Neural cell (in vitro differentiated cells): ENCODE data around the gene HIP1R.

Source experiments
- EZH2 ChIP-seq: fragments of 200-600, 300-800 bp; shearing (Covaris generic), sonication (generic); IDR thresholded peaks from 2 replicates; pipeline ENCODE4 v1.6.1; 2014; ENCODE audit warnings: antibody characterized with exemption, low read length, borderline replicate concordance, mild to moderate bottlenecking; ENCODE audit not compliant: insufficient read depth, poor library complexity, severe bottlenecking
- RAD21 ChIP-seq: fragments of 450-650 bp; conservative IDR thresholded peaks from 2 replicates; pipeline ENCODE4 v1.6.1; 2014; ENCODE audit warnings: antibody characterized with exemption, mild to moderate bottlenecking, moderate library complexity
- SMC3 ChIP-seq: fragments of 450-650 bp; conservative IDR thresholded peaks from 2 replicates; pipeline ENCODE4 v1.6.1; 2014; ENCODE audit warnings: antibody characterized with exemption, mild to moderate bottlenecking, moderate library complexity; ENCODE audit not compliant: poor library complexity
- TF ChIP-seq, protein P1 (sequence below): fragments of 450-650 bp; IDR thresholded peaks from 2 replicates; pipeline ENCODE4 v1.5.1; 2014; ENCODE audit warnings: antibody characterized with exemption, mild to moderate bottlenecking, moderate library complexity; ENCODE audit not compliant: poor library complexity, severe bottlenecking

DNA sequence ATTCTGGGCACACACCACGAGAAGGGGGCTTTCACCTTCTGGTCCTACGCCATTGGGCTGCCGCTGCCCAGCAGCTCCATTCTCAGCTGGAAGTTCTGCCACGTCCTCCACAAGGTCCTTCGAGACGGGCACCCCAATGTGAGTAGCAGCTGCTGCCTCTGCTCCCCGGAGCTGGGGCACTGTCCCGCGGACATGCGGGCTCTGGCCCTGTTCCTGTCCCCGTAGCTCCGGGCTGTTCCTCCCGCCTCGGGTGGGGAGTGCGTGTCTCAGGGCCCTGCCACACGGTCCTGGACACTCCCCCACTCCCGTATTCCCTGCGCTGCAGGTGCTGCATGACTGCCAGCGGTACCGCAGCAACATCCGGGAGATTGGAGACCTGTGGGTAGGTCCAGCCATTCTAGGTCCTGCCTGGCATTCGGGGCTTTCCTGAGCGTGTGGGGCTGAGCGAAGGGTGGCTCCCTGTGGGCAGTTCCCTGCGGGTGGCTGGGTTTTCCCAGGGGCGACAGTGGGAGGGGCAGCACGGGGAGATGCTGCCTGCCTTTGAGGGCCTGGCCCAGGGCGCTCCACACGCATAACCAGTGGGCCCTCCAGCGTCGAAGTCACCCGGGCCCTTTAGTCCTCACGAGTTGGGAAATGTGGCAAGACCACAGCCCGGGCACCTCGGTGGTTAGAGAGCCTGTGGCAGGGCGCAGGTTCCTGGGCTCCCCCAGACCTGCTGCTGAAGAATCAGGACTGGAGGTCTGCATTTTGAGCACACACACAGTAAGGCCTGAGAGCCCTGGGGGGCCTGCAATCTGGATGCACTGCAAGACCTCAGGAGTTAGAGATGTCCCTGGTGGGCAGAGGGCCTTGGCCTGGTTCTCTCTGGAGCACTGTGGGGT, 13.5 kb downstream of the HIP1R start:
- TF ChIP-seq RAD21 (no peak), SMC3 (no peak), EZH2 (no peak)
- TF ChIP-seq, protein P1, sequence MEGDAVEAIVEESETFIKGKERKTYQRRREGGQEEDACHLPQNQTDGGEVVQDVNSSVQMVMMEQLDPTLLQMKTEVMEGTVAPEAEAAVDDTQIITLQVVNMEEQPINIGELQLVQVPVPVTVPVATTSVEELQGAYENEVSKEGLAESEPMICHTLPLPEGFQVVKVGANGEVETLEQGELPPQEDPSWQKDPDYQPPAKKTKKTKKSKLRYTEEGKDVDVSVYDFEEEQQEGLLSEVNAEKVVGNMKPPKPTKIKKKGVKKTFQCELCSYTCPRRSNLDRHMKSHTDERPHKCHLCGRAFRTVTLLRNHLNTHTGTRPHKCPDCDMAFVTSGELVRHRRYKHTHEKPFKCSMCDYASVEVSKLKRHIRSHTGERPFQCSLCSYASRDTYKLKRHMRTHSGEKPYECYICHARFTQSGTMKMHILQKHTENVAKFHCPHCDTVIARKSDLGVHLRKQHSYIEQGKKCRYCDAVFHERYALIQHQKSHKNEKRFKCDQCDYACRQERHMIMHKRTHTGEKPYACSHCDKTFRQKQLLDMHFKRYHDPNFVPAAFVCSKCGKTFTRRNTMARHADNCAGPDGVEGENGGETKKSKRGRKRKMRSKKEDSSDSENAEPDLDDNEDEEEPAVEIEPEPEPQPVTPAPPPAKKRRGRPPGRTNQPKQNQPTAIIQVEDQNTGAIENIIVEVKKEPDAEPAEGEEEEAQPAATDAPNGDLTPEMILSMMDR = no peak
